T-helper 2 cell treated with Interferon-gamma antibody and Interleukin-4, amounts not matched to agents 5 μg/mL and 100 μg/mL, for 36 hours (primary cell): ENCODE data around the gene ABCA7.
"Not testable (repeated sequence)": the region's sequence is repeated elsewhere in the genome, so short reads cannot be mapped to it uniquely, and the experiment has no call there.

Experiments
- DNase-seq: peaks from one replicate; pipeline ENCODE4 v3.0.0; 2021; ENCODE audit warnings: low spot score
- H3K27ac Mint-ChIP-seq: one replicate; pipeline ENCODE4 v1.8.0; 2021; ENCODE audit warnings: mild to moderate bottlenecking, mixed read lengths
- H3K27me3 Mint-ChIP-seq: one replicate; pipeline ENCODE4 v1.8.0; 2021; ENCODE audit warnings: low read depth, mixed read lengths
- H3K36me3 Mint-ChIP-seq: one replicate; pipeline ENCODE4 v1.8.0; 2021; ENCODE audit warnings: low read depth, mixed read lengths
- H3K4me1 Mint-ChIP-seq: one replicate; pipeline ENCODE4 v1.8.0; 2021; ENCODE audit warnings: low read depth, mixed read lengths
- H3K4me3 Mint-ChIP-seq: one replicate; pipeline ENCODE4 v1.8.0; 2022; ENCODE audit warnings: mild to moderate bottlenecking, moderate library complexity, mixed read lengths
- H3K9me3 Mint-ChIP-seq: one replicate; pipeline ENCODE4 v1.8.0; 2021; ENCODE audit warnings: mixed read lengths

ABCA7 gene

DNA sequence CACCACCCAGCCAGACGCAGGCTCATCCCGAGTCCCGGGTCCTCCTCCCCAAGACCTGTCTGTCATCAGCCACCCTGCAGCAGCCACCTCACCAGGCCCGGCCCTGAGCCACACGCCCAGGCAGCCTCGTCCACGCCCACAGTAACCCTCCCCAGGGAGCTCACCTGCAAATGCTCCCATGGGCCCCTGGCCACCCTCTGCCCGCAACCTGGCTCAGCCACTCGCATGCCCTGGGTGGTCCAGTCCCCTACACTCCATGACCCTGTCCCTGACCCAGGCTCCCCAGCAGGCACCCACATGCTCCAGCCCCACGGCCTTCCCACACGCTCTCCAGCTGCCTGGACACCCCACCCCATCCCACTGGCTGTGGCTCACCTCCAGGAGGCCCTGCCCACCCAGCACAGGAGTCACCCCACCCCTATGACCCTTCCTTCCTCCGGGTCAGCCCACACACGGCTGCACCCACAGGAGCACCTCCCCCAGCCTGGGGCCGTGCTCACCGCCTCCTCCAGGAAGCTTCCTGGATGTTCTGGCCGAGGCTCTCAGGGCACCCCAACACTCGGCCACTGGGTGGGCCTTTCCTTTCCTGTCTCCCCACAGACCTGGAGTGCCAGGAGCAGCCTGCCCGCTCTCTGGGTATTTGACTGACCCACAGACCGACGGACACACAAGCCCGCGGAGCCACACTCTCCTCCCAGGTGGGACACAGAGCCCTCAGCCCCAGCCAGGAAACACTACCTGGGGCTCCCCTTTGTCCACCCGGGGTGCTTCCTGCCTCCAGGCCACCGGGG is 22.6 kb upstream of the ABCA7 start:
- peaks cover 6% of the 10 kb centered on the region for H3K36me3 Mint-ChIP-seq
- no peaks in the 10 kb centered on the region for H3K9me3 Mint-ChIP-seq
- H3K27ac Mint-ChIP-seq, result peak overlapping the region; percentile 52
- H3K4me1 Mint-ChIP-seq, result peaks cover 17% of the 10 kb centered on the region
- H3K27me3 Mint-ChIP-seq, result no peaks in the 10 kb centered on the region
- peak overlapping the region; percentile 21 for H3K4me3 Mint-ChIP-seq
- no peak for DNase-seq

DNA sequence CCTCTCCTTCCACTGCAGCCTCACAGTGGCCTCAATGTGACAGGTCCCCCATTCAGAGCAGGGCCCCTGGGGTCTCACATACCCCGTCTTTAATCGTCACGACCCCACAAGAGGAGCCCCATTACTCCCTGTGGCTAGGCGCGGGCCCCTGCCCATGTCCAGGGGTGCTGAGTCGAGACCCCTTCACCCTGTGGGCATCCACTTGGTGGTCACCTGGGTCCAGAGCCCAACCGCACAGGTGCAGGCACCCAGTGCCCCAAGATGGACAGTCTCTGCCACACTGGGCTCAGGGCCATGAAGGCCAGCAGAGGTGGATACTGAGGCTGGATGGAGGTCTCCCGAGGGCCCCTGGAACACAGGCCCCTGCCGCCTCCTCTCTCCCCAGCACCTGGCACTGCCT is 22.0 kb upstream of the ABCA7 start:
- Mint-ChIP-seq H3K36me3 (peaks cover 6% of the 10 kb centered on the region), H3K4me1 (peaks cover 17% of the 10 kb centered on the region), H3K9me3 (no peaks in the 10 kb centered on the region), H3K27me3 (no peaks in the 10 kb centered on the region), H3K27ac (no peak overlapping the region), H3K4me3 (peak overlapping the region; percentile 21)
- no peak for DNase-seq

DNA sequence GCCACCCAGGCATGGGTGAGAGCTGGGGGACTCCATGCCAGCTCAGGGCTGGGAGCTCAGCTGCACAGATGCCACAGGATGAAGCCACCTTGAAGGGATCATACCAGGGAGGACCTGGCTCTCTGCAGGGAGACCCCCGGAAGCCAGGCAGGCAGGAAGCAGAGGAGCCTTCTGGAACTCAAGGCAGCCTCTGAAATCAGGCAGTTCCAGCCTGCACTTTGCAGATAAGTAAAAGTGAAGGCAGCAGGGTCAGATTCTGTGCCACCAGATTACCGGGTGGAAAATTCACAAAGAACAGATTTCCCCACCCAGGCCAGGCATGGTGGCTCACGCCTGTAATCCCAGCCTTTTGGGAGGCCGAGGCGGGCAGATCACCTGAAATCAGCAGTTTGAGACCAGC is 21.5 kb upstream of the ABCA7 start:
- no peaks in the 10 kb centered on the region for H3K27me3 Mint-ChIP-seq
- H3K4me1 Mint-ChIP-seq, result peaks cover 17% of the 10 kb centered on the region
- H3K4me3 Mint-ChIP-seq, result peak overlapping the region; percentile 97
- H3K9me3 Mint-ChIP-seq, result no peaks in the 10 kb centered on the region
- peak overlapping the region; percentile 52 for H3K27ac Mint-ChIP-seq
- DNase-seq, result no peak
- peaks cover 6% of the 10 kb centered on the region for H3K36me3 Mint-ChIP-seq

DNA sequence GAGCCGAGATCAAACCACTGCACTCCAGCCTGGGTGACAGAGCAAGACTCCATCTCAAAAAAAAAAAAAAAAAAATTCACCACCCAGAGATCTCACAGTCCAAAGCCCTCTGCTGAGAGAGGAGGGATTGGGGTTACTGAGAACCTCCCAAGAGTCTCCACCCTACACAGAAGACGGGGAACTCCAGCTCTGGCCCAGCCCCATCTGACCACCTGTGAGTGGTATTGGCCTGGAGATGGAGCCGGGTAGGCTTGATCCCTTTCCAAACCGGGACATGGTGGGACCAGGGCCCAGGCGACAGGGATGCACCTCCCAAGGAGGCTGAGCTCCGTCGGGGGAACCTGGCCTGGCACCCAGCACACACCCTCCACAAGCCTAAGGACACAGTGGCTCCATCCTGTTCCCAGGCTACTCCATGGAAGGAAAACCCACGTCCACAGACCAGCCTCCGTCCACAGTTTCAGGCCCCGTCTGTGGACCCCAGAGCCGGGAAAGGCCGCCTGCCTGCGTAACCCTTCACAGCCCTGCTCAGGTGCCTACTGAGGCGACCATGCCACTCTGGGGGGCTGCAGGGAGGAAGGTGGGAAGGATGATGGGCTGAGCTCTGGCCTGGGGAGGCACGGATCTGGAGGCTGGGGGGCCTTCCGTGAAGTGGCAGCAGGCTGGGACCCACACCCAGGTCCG is 20.8 kb upstream of the ABCA7 start:
- DNase-seq, result no peak
- Mint-ChIP-seq H3K4me3 (peak overlapping the region; percentile 97), H3K4me1 (peaks cover 17% of the 10 kb centered on the region), H3K27me3 (no peaks in the 10 kb centered on the region), H3K36me3 (peaks cover 6% of the 10 kb centered on the region), H3K9me3 (no peaks in the 10 kb centered on the region), H3K27ac (peak overlapping the region; percentile 52)

GRCh38 chr19:1019616-1019961 is 20.3 kb upstream of the ABCA7 start:
- no peaks in the 10 kb centered on the region for H3K27me3 Mint-ChIP-seq
- H3K4me3 Mint-ChIP-seq, result peak overlapping the region; percentile 97
- no peaks in the 10 kb centered on the region for H3K9me3 Mint-ChIP-seq
- no peak for DNase-seq
- peaks cover 4% of the 10 kb centered on the region for H3K36me3 Mint-ChIP-seq
- peaks cover 17% of the 10 kb centered on the region for H3K4me1 Mint-ChIP-seq
- peak overlapping the region; percentile 96 for H3K27ac Mint-ChIP-seq

- H3K36me3 Mint-ChIP-seq, result peaks cover 4% of the 10 kb centered on the region
- DNase-seq, result peak; percentile 21
- peaks cover 17% of the 10 kb centered on the region for H3K4me1 Mint-ChIP-seq
- peak overlapping the region; percentile 96 for H3K27ac Mint-ChIP-seq
- H3K27me3 Mint-ChIP-seq, result no peaks in the 10 kb centered on the region
- peak overlapping the region; percentile 97 for H3K4me3 Mint-ChIP-seq
- H3K9me3 Mint-ChIP-seq, result no peaks in the 10 kb centered on the region
These were observed 19.7 kb upstream of the ABCA7 start for GRCh38 chr19:1019980-1020867.

- Mint-ChIP-seq H3K27me3 (no peaks in the 10 kb centered on the region), H3K4me3 (peak within 1 kb of the TSS; percentile 97), H3K27ac (peak within 1 kb of the TSS; percentile 100), H3K4me1 (peaks cover 19% of the 10 kb centered on the region), H3K9me3 (no peaks in the 10 kb centered on the region), H3K36me3 (peaks cover 4% of the 10 kb centered on the region)
- DNase-seq, result peak; percentile 97
These were observed 19.0 kb upstream of the ABCA7 start, which contains the start of gene TMEM259 for GRCh38 chr19:1020868-1021425. TMEM259 (minus strand) TSS chr19:1021123; CDS start chr19:1020996, 127 bp downstream.

GRCh38 chr19:1023883-1024188 is 16.1 kb upstream of the ABCA7 start:
- not testable (repeated sequence) for DNase-seq, H3K9me3 Mint-ChIP-seq, H3K4me3 Mint-ChIP-seq, H3K27ac Mint-ChIP-seq, H3K27me3 Mint-ChIP-seq
- H3K4me1 Mint-ChIP-seq, result peaks cover 15% of the 10 kb centered on the region
- H3K36me3 Mint-ChIP-seq, result peaks cover 12% of the 10 kb centered on the region

- not testable (repeated sequence) for DNase-seq, H3K4me3 Mint-ChIP-seq, H3K27me3 Mint-ChIP-seq, H3K9me3 Mint-ChIP-seq, H3K27ac Mint-ChIP-seq
- Mint-ChIP-seq H3K4me1 (peaks cover 16% of the 10 kb centered on the region), H3K36me3 (peaks cover 16% of the 10 kb centered on the region)
These were observed 14.8 kb upstream of the ABCA7 start for GRCh38 chr19:1025080-1025479.

GRCh38 chr19:1025960-1026782 is 13.7 kb upstream of the ABCA7 start, which contains the start of gene CNN2:
CNN2 (plus strand) TSS chr19:1026608; CDS start chr19:1026662, 54 bp downstream.
- Mint-ChIP-seq H3K4me1 (peaks cover 22% of the 10 kb centered on the region), H3K27me3 (no peaks in the 10 kb centered on the region), H3K4me3 (peak within 1 kb of the TSS; percentile 99), H3K36me3 (peaks cover 22% of the 10 kb centered on the region), H3K9me3 (no peaks in the 10 kb centered on the region), H3K27ac (peak within 1 kb of the TSS; percentile 91)
- DNase-seq, result peak; percentile 81

DNA sequence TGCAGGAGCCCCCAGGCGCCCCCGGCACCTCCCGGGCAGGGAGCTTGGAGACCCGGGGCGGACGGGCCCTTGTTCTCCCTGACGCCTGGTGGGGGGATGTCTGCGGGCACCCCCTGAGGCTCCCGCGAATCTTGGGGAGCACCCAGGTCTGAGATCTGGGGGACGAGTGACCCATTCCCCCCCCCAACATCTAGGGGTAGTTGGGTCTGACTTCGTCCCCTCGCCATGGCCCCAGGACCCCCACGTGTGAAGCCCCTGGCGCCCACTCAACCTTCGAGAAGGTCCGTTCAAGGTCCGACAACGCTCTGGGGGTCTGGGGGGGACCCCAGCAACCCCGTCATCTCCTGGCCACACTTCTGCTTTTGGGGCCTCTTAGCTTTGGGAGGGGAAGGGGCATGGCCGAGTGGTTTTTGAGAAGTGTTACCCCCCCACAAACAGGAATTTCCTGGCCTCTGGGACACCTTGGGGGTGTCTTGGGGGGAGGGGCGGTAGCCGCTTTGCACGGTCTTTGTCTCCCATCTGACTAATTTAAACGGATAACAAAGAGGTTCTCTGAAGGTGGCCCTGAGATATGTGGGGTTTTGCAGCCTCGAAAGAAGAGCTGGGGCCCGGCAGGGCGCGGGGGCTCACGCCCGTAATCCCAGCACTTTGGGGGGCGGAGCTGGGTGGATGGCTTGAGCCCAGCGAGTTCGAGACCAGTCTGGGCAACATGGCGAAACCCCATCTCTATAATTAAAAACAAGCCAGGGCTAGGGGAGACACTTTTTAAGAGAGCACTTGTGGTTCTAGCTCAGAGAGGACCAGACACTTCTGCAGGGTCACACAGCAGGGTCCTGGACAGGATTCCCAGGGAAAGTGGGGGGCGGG is 12.9 kb upstream of the ABCA7 start:
- H3K9me3 Mint-ChIP-seq, result no peaks in the 10 kb centered on the region
- H3K4me1 Mint-ChIP-seq, result peaks cover 16% of the 10 kb centered on the region
- peaks cover 23% of the 10 kb centered on the region for H3K36me3 Mint-ChIP-seq
- peak overlapping the region; percentile 91 for H3K27ac Mint-ChIP-seq
- H3K27me3 Mint-ChIP-seq, result no peaks in the 10 kb centered on the region
- H3K4me3 Mint-ChIP-seq, result peak overlapping the region; percentile 99
- DNase-seq, result peak; percentile 37

DNA sequence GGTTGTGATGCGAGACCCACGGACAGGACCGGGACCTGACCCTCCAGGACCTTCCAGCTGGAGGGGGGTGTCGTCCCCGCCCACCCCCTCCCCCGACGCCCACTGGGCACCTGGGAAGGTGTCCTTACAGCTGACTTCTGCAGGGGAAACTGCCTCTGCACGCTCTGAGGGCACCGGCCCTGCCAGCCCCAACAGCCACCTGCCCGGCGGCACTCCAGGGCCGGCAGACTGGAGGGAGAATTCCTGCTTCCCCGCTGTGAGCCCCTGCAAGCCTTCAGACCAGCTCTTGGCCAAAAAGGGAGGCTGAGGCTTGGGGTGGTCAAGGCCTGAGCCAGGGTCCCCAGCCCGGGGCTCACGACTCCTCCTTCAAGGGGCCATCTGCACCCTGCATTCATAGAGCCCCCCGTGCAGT is 12.3 kb upstream of the ABCA7 start:
- Mint-ChIP-seq H3K27me3 (no peaks in the 10 kb centered on the region), H3K4me3 (peak overlapping the region; percentile 99), H3K27ac (peak overlapping the region; percentile 80), H3K9me3 (no peaks in the 10 kb centered on the region), H3K4me1 (peaks cover 20% of the 10 kb centered on the region), H3K36me3 (peaks cover 30% of the 10 kb centered on the region)
- no peak for DNase-seq
